ENCODE data around the gene JAM2. TPM values are rescaled to one million over a fixed set of nuclear protein-coding genes. Genes with fewer than 3 reads are reported as not detected.
A peak's percentile ranks its signal among the peaks of the same experiment; 100 is the strongest.

JAM2 gene
- total RNA-seq, 1 donor from 2014 or later = 38.6 TPM

GRCh38 chr21:25640202-25640942 is 1.3 kb downstream of the JAM2 start:
- no peak for TF ChIP-seq CTCF (IDR thresholded peaks at IDR 0.05)

GRCh38 chr21:25640943-25641292 is 1.9 kb downstream of the JAM2 start:
- Histone ChIP-seq H3K27ac (peak overlapping the region; percentile 78), H3K36me3 (no peaks in the 10 kb centered on the region), H3K27me3 (no peaks in the 10 kb centered on the region), H3K9me3 (no peaks in the 10 kb centered on the region), H3K4me3 (peak overlapping the region; percentile 67), H3K4me1 (peaks cover 18% of the 10 kb centered on the region)
- DNase-seq = no peak
- intact Hi-C loops (cut with DNase I) = no loop called here
- no peak for ATAC-seq
- TF ChIP-seq CTCF (IDR thresholded peaks at IDR 0.05) = no peak

More at GRCh38 chr21:25640202-25640942, 1.3 kb downstream of the JAM2 start:
- H3K27ac ChIP-seq = peak overlapping the region; percentile 78
- H3K36me3 ChIP-seq = no peaks in the 10 kb centered on the region
- H3K4me1 ChIP-seq = peaks cover 18% of the 10 kb centered on the region
- DNase-seq (no peak), ATAC-seq (peak; percentile 51)
- H3K4me3 ChIP-seq = peak overlapping the region; percentile 67
- intact Hi-C loops (cut with DNase I) = no loop called here
- H3K27me3 ChIP-seq = no peaks in the 10 kb centered on the region
- no peaks in the 10 kb centered on the region for H3K9me3 ChIP-seq

DNA sequence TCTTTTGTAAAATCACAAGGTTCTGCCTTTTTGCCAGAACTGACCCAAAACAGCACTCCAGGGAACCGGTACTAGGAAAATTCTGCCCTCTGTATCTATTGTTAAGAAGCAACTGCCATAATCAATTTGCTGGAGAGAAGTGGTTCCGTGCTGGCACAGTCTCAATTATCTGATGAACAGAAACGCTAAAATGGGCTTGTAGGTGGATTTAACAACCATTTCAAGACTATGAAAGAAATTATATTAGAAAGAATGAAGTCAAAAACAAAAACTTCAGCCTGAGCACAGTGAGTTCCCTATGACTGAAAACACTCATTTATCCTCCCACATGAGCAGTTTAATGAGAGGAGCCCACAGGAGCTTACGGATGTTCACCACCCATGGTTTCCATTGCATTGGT is 4.4 kb downstream of the JAM2 start:
- ATAC-seq (no peak), DNase-seq (no peak)
- H3K36me3 ChIP-seq = no peaks in the 10 kb centered on the region
- H3K27ac ChIP-seq = no peak overlapping the region
- no peaks in the 10 kb centered on the region for H3K9me3 ChIP-seq
- no peak for TF ChIP-seq CTCF (IDR thresholded peaks at IDR 0.05)
- intact Hi-C loops (cut with DNase I) = no loop called here
- no peaks in the 10 kb centered on the region for H3K27me3 ChIP-seq
- peaks cover 14% of the 10 kb centered on the region for H3K4me1 ChIP-seq
- H3K4me3 ChIP-seq = no peak overlapping the region

DNA sequence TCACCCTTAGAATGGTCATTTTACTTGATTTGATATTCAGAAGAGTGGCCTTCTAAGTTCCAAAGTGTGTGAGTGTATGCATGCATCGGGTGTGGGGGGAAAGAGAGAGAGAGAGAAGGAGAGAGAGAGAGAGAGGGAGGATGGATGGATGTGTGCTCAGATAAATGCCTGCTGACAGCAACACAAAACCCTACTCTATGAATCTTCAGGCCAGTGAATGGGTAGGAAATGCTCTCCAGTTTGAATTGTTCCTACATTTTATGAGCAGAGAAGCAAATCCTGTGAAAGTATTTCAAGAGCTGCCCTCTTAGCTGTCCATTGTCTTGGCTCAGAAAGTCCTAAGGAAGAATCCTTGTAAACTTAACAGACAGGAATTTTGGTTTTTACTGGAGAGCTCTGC is 7.4 kb downstream of the JAM2 start:
- Histone ChIP-seq H3K9me3 (no peaks in the 10 kb centered on the region), H3K4me1 (no peaks in the 10 kb centered on the region), H3K27ac (no peak overlapping the region), H3K36me3 (no peaks in the 10 kb centered on the region), H3K27me3 (no peaks in the 10 kb centered on the region), H3K4me3 (no peak overlapping the region)
- intact Hi-C loops (cut with DNase I) = no loop called here
- DNase-seq = no peak
- no peak for TF ChIP-seq CTCF (IDR thresholded peaks at IDR 0.05)
- ATAC-seq = no peak

GRCh38 chr21:25647647-25648046 is 8.6 kb downstream of the JAM2 start:
- no peak for DNase-seq
- Histone ChIP-seq H3K4me1 (no peaks in the 10 kb centered on the region), H3K9me3 (no peaks in the 10 kb centered on the region), H3K27me3 (no peaks in the 10 kb centered on the region), H3K27ac (no peak overlapping the region), H3K36me3 (no peaks in the 10 kb centered on the region), H3K4me3 (no peak overlapping the region)
- TF ChIP-seq CTCF (IDR thresholded peaks at IDR 0.05) = no peak
- no peak for ATAC-seq
- intact Hi-C loops (cut with DNase I) = no loop called here

DNA sequence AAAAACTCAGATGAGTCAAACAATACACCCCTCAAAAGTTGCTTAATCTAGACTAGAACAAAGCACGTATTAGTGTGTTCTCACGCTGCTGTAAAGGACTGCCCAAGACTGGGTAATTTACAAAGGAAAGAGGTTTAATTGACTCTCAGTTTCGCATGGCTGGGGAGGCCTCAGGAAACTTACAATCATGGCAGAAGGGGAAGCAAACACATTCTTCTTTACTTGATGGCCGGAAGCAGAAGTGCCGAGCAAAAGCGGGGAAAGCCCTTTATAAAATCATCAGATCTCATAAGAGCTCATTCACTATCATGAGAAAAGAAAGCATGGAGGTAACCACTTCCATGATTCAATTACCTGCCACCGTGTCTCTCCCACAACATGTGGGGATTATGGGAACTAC is 10.1 kb downstream of the JAM2 start:
- Histone ChIP-seq H3K36me3 (no peaks in the 10 kb centered on the region), H3K4me1 (no peaks in the 10 kb centered on the region), H3K27me3 (no peaks in the 10 kb centered on the region), H3K9me3 (no peaks in the 10 kb centered on the region), H3K4me3 (no peak overlapping the region), H3K27ac (no peak overlapping the region)
- no peak for TF ChIP-seq CTCF (IDR thresholded peaks at IDR 0.05)
- no peak for DNase-seq
- no peak for ATAC-seq
- intact Hi-C loops (cut with DNase I) = no loop called here
